ENCODE data around the gene CD200. TPM values are rescaled to one million over a fixed set of nuclear protein-coding genes. Genes with fewer than 3 reads are reported as not detected.
A peak's percentile ranks its signal among the peaks of the same experiment; 100 is the strongest.

Gene CD200
- total RNA-seq, 2 donors from 2014 or later: 49.2 to 58.6 TPM

- H3K27ac Mint-ChIP-seq: peak overlapping the region; percentile 34
- H3K27me3 Mint-ChIP-seq (ENCODE audit: insufficient read depth): no peaks in the 10 kb centered on the region
- no peak for DNase-seq
- Histone ChIP-seq H3K27ac (ENCODE audit: low read depth, low read length) (no peak overlapping the region), H3K4me3 (ENCODE audit: low read length) (no peak overlapping the region), H3K4me1 (ENCODE audit: control insufficient read depth, insufficient read depth, low read length) (no peaks in the 10 kb centered on the region), H3K9me3 (ENCODE audit: control insufficient read depth, low read length) (no peaks in the 10 kb centered on the region), H3K9ac (ENCODE audit: extremely low read depth, low read length, poor library complexity, severe bottlenecking) (no peak overlapping the region), H3K36me3 (ENCODE audit: control insufficient read depth, insufficient read depth, low read length) (peaks cover 56% of the 10 kb centered on the region), H3K27me3 (ENCODE audit: control insufficient read depth, insufficient read depth, low read length, poor library complexity, severe bottlenecking) (no peaks in the 10 kb centered on the region)
- H3K9me3 Mint-ChIP-seq: no peaks in the 10 kb centered on the region
- TF ChIP-seq CTCF (conservative IDR thresholded peaks at IDR 0.05): no peak
- H3K36me3 Mint-ChIP-seq (ENCODE audit: low read depth): peaks cover 65% of the 10 kb centered on the region
- peaks cover 20% of the 10 kb centered on the region for H3K4me1 Mint-ChIP-seq
- no peak overlapping the region for H3K4me3 Mint-ChIP-seq
- WGBS, 2 experiments (ENCODE audit: insufficient coverage in 1 of 2, insufficient read length in 1 of 2): 92 to 95% methylated on average over 9 to 12 of the region's 12 CpGs
These were observed 25.2 kb downstream of the CD200 start for GRCh38 chr3:112357930-112358780.

- Mint-ChIP-seq H3K4me1 (peaks cover 18% of the 10 kb centered on the region), H3K4me3 (no peak overlapping the region), H3K27me3 (ENCODE audit: insufficient read depth) (no peaks in the 10 kb centered on the region), H3K36me3 (ENCODE audit: low read depth) (peaks cover 63% of the 10 kb centered on the region), H3K27ac (no peak overlapping the region), H3K9me3 (no peaks in the 10 kb centered on the region)
- no peak overlapping the region for H3K27ac ChIP-seq (ENCODE audit: low read depth, low read length)
- no peak overlapping the region for H3K9ac ChIP-seq (ENCODE audit: extremely low read depth, low read length, poor library complexity, severe bottlenecking)
- peaks cover 55% of the 10 kb centered on the region for H3K36me3 ChIP-seq (ENCODE audit: control insufficient read depth, insufficient read depth, low read length)
- DNase-seq: no peak
- no peaks in the 10 kb centered on the region for H3K9me3 ChIP-seq (ENCODE audit: control insufficient read depth, low read length)
- no peaks in the 10 kb centered on the region for H3K27me3 ChIP-seq (ENCODE audit: control insufficient read depth, insufficient read depth, low read length, poor library complexity, severe bottlenecking)
- peaks cover 4% of the 10 kb centered on the region for H3K4me1 ChIP-seq (ENCODE audit: control insufficient read depth, insufficient read depth, low read length)
- no peak for TF ChIP-seq CTCF (conservative IDR thresholded peaks at IDR 0.05)
- 99 to 100% methylated on average over 1 to 2 of the region's 2 CpGs for WGBS, 2 experiments (ENCODE audit: insufficient coverage in 1 of 2, insufficient read length in 1 of 2)
- H3K4me3 ChIP-seq (ENCODE audit: low read length): no peak overlapping the region
These were observed 27.6 kb downstream of the CD200 start for GRCh38 chr3:112360561-112360960.

- TF ChIP-seq CTCF (conservative IDR thresholded peaks at IDR 0.05): no peak
- Histone ChIP-seq H3K9me3 (ENCODE audit: control insufficient read depth, low read length) (no peaks in the 10 kb centered on the region), H3K4me3 (ENCODE audit: low read length) (no peak overlapping the region), H3K36me3 (ENCODE audit: control insufficient read depth, insufficient read depth, low read length) (peaks cover 49% of the 10 kb centered on the region), H3K27ac (ENCODE audit: low read depth, low read length) (no peak overlapping the region), H3K9ac (ENCODE audit: extremely low read depth, low read length, poor library complexity, severe bottlenecking) (no peak overlapping the region), H3K4me1 (ENCODE audit: control insufficient read depth, insufficient read depth, low read length) (peaks cover 4% of the 10 kb centered on the region), H3K27me3 (ENCODE audit: control insufficient read depth, insufficient read depth, low read length, poor library complexity, severe bottlenecking) (no peaks in the 10 kb centered on the region)
- Mint-ChIP-seq H3K4me3 (no peak overlapping the region), H3K27me3 (ENCODE audit: insufficient read depth) (no peaks in the 10 kb centered on the region), H3K9me3 (no peaks in the 10 kb centered on the region), H3K36me3 (ENCODE audit: low read depth) (peaks cover 59% of the 10 kb centered on the region), H3K27ac (no peak overlapping the region), H3K4me1 (peaks cover 20% of the 10 kb centered on the region)
- WGBS, 2 experiments (ENCODE audit: insufficient coverage in 1 of 2, insufficient read length in 1 of 2): 97% methylated on average over 2 of the region's 2 CpGs; no CpG with 5 or more reads in 1 of the 2 experiments
- DNase-seq: no peak
These were observed 29.3 kb downstream of the CD200 start for GRCh38 chr3:112362221-112362620.

Data from endodermal cell (in vitro differentiated cells).